OCI-LY7 (cell line): ENCODE results near the gene GOLGA6L26.
"Not testable (repeated sequence)": the region's sequence is repeated elsewhere in the genome, so short reads cannot be mapped to it uniquely, and the experiment has no call there.

Experiments used
- CTCF ChIP-seq: fragments of 200-600 bp; sonication (generic); conservative IDR thresholded peaks from 2 replicates; pipeline ENCODE4 v1.5.1; 2014; ENCODE audit warnings: mild to moderate bottlenecking, antibody characterized with exemption, low read length, moderate library complexity, mixed read lengths
- EZH2phosphoT487 ChIP-seq: fragments of 200-600 bp; sonication (generic); IDR thresholded peaks from 2 replicates; pipeline ENCODE4 v1.6.1; 2018; ENCODE audit warnings: low read depth, borderline replicate concordance, mild to moderate bottlenecking, mixed run types, antibody characterized with exemption, low read length, moderate library complexity, mixed read lengths

- not testable (repeated sequence) for TF ChIP-seq CTCF, EZH2phosphoT487
These were observed 39.0 kb upstream of the GOLGA6L26 start for GRCh38 chr15:23372891-23373600.
